SU-DHL-6 (cell line): ENCODE results near the gene CNGA4.

Experiments used
- H2AFZ ChIP-seq: fragments of 200-600 bp; sonication (generic); 2 replicates; pipeline ENCODE4 v1.6.1; 2014; ENCODE audit warnings: low read depth, mild to moderate bottlenecking, moderate library complexity, mixed read lengths, antibody characterized with exemption, low read length; ENCODE audit not compliant: severe bottlenecking
- H3F3A ChIP-seq: fragments of 200-600 bp; shearing (Covaris generic); 2 replicates; pipeline ENCODE4 v1.6.0; 2016; ENCODE audit warnings: antibody characterized with exemption, mild to moderate bottlenecking; ENCODE audit not compliant: insufficient read depth
- H3K27ac ChIP-seq: fragments of 200-600 bp; sonication (generic); 2 replicates; pipeline ENCODE4 v1.5.1; 2016; ENCODE audit warnings: low read depth, mild to moderate bottlenecking, low read length, moderate library complexity, mixed read lengths
- H3K27me3 ChIP-seq: fragments of 200-600 bp; sonication (generic), shearing (Covaris generic); 2 replicates; pipeline ENCODE4 v1.6.0; 2014; ENCODE audit warnings: mild to moderate bottlenecking, low read length
- H3K36me3 ChIP-seq: fragments of 200-600 bp; sonication (generic); 2 replicates; pipeline ENCODE4 v1.6.1; 2014; ENCODE audit warnings: mild to moderate bottlenecking, low read length, mixed read lengths
- H3K4me2 ChIP-seq: fragments of 300-600, 200-600 bp; shearing (Covaris generic), sonication (generic); 2 replicates; pipeline ENCODE4 v1.6.0; 2014; ENCODE audit warnings: low read length, low read depth, mild to moderate bottlenecking; ENCODE audit not compliant: poor library complexity, severe bottlenecking
- H3K4me3 ChIP-seq: fragments of 200-600 bp; sonication (generic); 2 replicates; pipeline ENCODE4 v1.5.1; 2014; ENCODE audit warnings: antibody characterized with exemption, low read length, mild to moderate bottlenecking, mixed read lengths; ENCODE audit not compliant: insufficient read depth, poor library complexity, severe bottlenecking
- H3K79me2 ChIP-seq: fragments of 200-600 bp; sonication (generic); 2 replicates; pipeline ENCODE4 v1.6.1; 2014; ENCODE audit warnings: mild to moderate bottlenecking, low read length, moderate library complexity; ENCODE audit not compliant: insufficient read depth
- H3K9ac ChIP-seq: fragments of 200-600 bp; sonication (generic); 2 replicates; pipeline ENCODE4 v1.7.0; 2014; ENCODE audit warnings: mild to moderate bottlenecking, low read length
- H3K9me2 ChIP-seq: fragments of 200-600 bp; sonication (generic); replicated peaks from 2 replicates; pipeline ENCODE4 v1.6.1; 2014; ENCODE audit warnings: low read length; ENCODE audit not compliant: insufficient read depth
- H3K9me3 ChIP-seq: fragments of 200-600 bp; sonication (generic); 2 replicates; pipeline ENCODE4 v1.6.1; 2014; ENCODE audit warnings: low read length, mixed read lengths; ENCODE audit not compliant: insufficient read depth
- H4K20me1 ChIP-seq: fragments of 200-600 bp; sonication (generic); 2 replicates; pipeline ENCODE4 v1.6.1; 2014; ENCODE audit warnings: low read depth, mild to moderate bottlenecking, antibody characterized with exemption, low read length, moderate library complexity, mixed read lengths
- EZH2phosphoT487 ChIP-seq: fragments of 200-600 bp; sonication (generic), shearing (Covaris generic); conservative IDR thresholded peaks from 2 replicates; pipeline ENCODE4 v1.6.1; 2018; ENCODE audit warnings: mild to moderate bottlenecking, antibody characterized with exemption, low read length, moderate library complexity, mixed read lengths
- TF ChIP-seq, protein P1 (sequence below): fragments of 200-600 bp; sonication (generic); IDR thresholded peaks from one replicate; pipeline ENCODE4 v1.5.1; 2017; ENCODE audit warnings: antibody characterized with exemption, mild to moderate bottlenecking, low read length, moderate library complexity; ENCODE audit not compliant: insufficient read depth, poor library complexity, severe bottlenecking

CNGA4 gene

DNA sequence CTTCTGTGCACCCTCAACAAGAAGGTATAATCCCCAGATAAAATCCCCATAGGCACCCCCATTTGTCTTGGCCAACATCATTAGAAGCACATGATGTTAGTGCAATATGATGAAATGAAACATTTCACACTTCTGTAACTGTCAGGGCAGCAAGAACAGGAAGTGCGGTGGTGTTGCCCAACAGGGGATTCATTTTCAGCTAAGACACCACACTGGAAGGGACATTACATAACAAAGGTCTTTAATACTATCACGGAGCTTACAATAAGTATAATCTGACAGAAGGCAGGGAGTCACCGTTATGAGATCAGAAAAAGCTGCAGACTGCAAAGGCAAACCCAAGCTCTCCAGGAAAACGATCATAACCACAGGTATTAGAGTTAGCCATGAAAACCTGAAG is 37.9 kb upstream of the CNGA4 start:
- H3K27ac ChIP-seq, result no peak overlapping the region
- no peak overlapping the region for H3K4me3 ChIP-seq
- no peaks in the 10 kb centered on the region for H3K79me2 ChIP-seq
- H3K9ac ChIP-seq, result no peak overlapping the region
- no peaks in the 10 kb centered on the region for H3K27me3 ChIP-seq
- no peak overlapping the region for H3K4me2 ChIP-seq
- H3K9me3 ChIP-seq, result no peaks in the 10 kb centered on the region
- TF ChIP-seq, protein P1, sequence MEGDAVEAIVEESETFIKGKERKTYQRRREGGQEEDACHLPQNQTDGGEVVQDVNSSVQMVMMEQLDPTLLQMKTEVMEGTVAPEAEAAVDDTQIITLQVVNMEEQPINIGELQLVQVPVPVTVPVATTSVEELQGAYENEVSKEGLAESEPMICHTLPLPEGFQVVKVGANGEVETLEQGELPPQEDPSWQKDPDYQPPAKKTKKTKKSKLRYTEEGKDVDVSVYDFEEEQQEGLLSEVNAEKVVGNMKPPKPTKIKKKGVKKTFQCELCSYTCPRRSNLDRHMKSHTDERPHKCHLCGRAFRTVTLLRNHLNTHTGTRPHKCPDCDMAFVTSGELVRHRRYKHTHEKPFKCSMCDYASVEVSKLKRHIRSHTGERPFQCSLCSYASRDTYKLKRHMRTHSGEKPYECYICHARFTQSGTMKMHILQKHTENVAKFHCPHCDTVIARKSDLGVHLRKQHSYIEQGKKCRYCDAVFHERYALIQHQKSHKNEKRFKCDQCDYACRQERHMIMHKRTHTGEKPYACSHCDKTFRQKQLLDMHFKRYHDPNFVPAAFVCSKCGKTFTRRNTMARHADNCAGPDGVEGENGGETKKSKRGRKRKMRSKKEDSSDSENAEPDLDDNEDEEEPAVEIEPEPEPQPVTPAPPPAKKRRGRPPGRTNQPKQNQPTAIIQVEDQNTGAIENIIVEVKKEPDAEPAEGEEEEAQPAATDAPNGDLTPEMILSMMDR, result no peak
- TF ChIP-seq EZH2phosphoT487, result no peak
- H3K36me3 ChIP-seq, result no peaks in the 10 kb centered on the region
- H4K20me1 ChIP-seq, result no peaks in the 10 kb centered on the region
- H3F3A ChIP-seq, result no peaks in the 10 kb centered on the region
- H2AFZ ChIP-seq, result no peak overlapping the region
- no peaks in the 10 kb centered on the region for H3K9me2 ChIP-seq

DNA sequence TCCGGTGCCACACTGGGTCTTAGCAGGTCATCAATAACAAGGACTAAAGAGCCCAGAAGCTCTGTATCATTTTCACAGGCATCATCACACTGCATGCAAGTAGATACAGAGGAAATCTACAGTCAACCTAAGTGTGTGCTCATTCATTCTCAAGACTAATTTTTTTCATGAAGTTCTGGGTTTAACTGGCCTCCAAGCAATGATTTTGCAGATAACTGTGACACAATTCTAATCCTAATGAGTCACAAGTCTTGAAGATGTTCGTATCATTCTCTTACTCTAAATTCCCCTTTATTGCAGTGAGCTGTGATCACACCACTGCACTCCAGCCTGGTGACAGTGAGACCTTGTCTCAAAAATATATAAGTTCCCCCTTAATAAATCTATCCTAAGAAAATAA is 37.4 kb upstream of the CNGA4 start:
- no peak overlapping the region for H3K4me3 ChIP-seq
- H3K9me2 ChIP-seq, result no peaks in the 10 kb centered on the region
- no peak overlapping the region for H2AFZ ChIP-seq
- no peaks in the 10 kb centered on the region for H3F3A ChIP-seq
- no peak overlapping the region for H3K9ac ChIP-seq
- no peaks in the 10 kb centered on the region for H3K79me2 ChIP-seq
- H4K20me1 ChIP-seq, result no peaks in the 10 kb centered on the region
- no peaks in the 10 kb centered on the region for H3K36me3 ChIP-seq
- H3K9me3 ChIP-seq, result no peaks in the 10 kb centered on the region
- H3K4me2 ChIP-seq, result no peak overlapping the region
- H3K27ac ChIP-seq, result no peak overlapping the region
- TF ChIP-seq EZH2phosphoT487, result no peak
- TF ChIP-seq, protein P1, result no peak
- no peaks in the 10 kb centered on the region for H3K27me3 ChIP-seq

DNA sequence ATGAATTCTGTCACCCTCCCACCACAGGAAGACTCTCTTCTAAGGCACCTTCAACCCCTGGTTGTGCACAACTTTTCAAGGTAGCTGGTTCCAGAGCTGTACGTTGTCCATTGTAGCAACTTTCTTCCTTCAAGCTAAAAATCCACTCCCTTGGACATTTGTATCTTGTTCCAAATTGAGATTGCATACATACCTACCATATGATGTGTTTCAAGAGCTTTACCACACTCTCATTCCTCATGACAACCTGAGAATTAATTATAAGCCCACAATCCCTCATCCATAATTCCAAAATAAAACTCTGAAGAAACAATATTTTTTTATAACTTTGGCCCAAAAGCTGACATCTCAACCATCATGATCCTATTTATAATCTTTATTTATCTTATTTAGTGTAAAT is 36.8 kb upstream of the CNGA4 start:
- H3K4me3 ChIP-seq, result no peak overlapping the region
- H3K27me3 ChIP-seq, result no peaks in the 10 kb centered on the region
- no peak overlapping the region for H3K4me2 ChIP-seq
- no peak overlapping the region for H3K9ac ChIP-seq
- H3K27ac ChIP-seq, result no peak overlapping the region
- no peaks in the 10 kb centered on the region for H3K79me2 ChIP-seq
- no peak overlapping the region for H2AFZ ChIP-seq
- no peaks in the 10 kb centered on the region for H4K20me1 ChIP-seq
- no peaks in the 10 kb centered on the region for H3K36me3 ChIP-seq
- no peaks in the 10 kb centered on the region for H3K9me3 ChIP-seq
- TF ChIP-seq, protein P1, result no peak
- TF ChIP-seq EZH2phosphoT487, result no peak
- no peaks in the 10 kb centered on the region for H3F3A ChIP-seq
- H3K9me2 ChIP-seq, result no peaks in the 10 kb centered on the region

GRCh38 chr11:6203327-6203726 is 35.6 kb upstream of the CNGA4 start:
- no peaks in the 10 kb centered on the region for H3K9me2 ChIP-seq
- no peaks in the 10 kb centered on the region for H3K79me2 ChIP-seq
- no peaks in the 10 kb centered on the region for H3K27me3 ChIP-seq
- H4K20me1 ChIP-seq, result no peaks in the 10 kb centered on the region
- H2AFZ ChIP-seq, result no peak overlapping the region
- H3K9me3 ChIP-seq, result no peaks in the 10 kb centered on the region
- no peaks in the 10 kb centered on the region for H3F3A ChIP-seq
- H3K36me3 ChIP-seq, result no peaks in the 10 kb centered on the region
- no peak overlapping the region for H3K4me3 ChIP-seq
- H3K9ac ChIP-seq, result no peak overlapping the region
- TF ChIP-seq, protein P1, result no peak
- TF ChIP-seq EZH2phosphoT487, result no peak
- no peak overlapping the region for H3K4me2 ChIP-seq
- H3K27ac ChIP-seq, result no peak overlapping the region
